ENCODE results near the gene REEP3. TPM values are rescaled to one million over a fixed set of nuclear protein-coding genes. Genes with fewer than 3 reads are reported as not detected.

REEP3 gene
- total RNA-seq, 2 experiments from 2014 or later: 13.6 to 15.1 TPM

GRCh38 chr10:63670291-63670898 is 149.2 kb downstream of the REEP3 start:
- DNase-seq: no peak

GRCh38 chr10:63671317-63671937 is 150.2 kb downstream of the REEP3 start:
- Mint-ChIP-seq H3K4me1 (ENCODE audit: low read depth) (no peaks in the 10 kb centered on the region), H3K27me3 (no peaks in the 10 kb centered on the region), H3K36me3 (ENCODE audit: low read depth) (no peaks in the 10 kb centered on the region), H3K9me3 (no peaks in the 10 kb centered on the region), H3K4me3 (no peak overlapping the region), H3K27ac (no peak overlapping the region)
- no peak for DNase-seq
- ChIA-PET POLR2A (interaction anchor here (0.8 to 0.9 kb wide), 2 partner anchors 11 to 12 kb away, joined by 3 read pairs; no protein-coding TSS in a partner anchor), CTCF (interaction anchor here (0.7 to 1.2 kb wide), 5 partner anchors 12 to 470 kb away, joined by 3 read pairs; no protein-coding TSS in a partner anchor)
- ATAC-seq: no peak
- no peak for TF ChIP-seq CTCF (IDR thresholded peaks at IDR 0.05)
- intact Hi-C loops (cut with micrococcal nuclease): no loop called here

More at GRCh38 chr10:63670291-63670898, 149.2 kb downstream of the REEP3 start:
- H3K36me3 Mint-ChIP-seq (ENCODE audit: low read depth): no peaks in the 10 kb centered on the region
- no peaks in the 10 kb centered on the region for H3K27me3 Mint-ChIP-seq
- H3K9me3 Mint-ChIP-seq: no peaks in the 10 kb centered on the region
- intact Hi-C loops (cut with micrococcal nuclease): no loop called here
- CTCF ChIA-PET: interaction anchor here (1.2 kb wide), 1 partner anchor 97 kb away, joined by 3 read pairs; no protein-coding TSS in a partner anchor
- TF ChIP-seq CTCF (IDR thresholded peaks at IDR 0.05): no peak
- no peak for ATAC-seq
- no peaks in the 10 kb centered on the region for H3K4me1 Mint-ChIP-seq (ENCODE audit: low read depth)
- no peak overlapping the region for H3K4me3 Mint-ChIP-seq
- POLR2A ChIA-PET: no interaction called here
- H3K27ac Mint-ChIP-seq: no peak overlapping the region

GRCh38 chr10:63672491-63672890 is 151.3 kb downstream of the REEP3 start:
- no peaks in the 10 kb centered on the region for H3K9me3 Mint-ChIP-seq
- no peaks in the 10 kb centered on the region for H3K27me3 Mint-ChIP-seq
- H3K27ac Mint-ChIP-seq: no peak overlapping the region
- no peak for TF ChIP-seq CTCF (IDR thresholded peaks at IDR 0.05)
- POLR2A ChIA-PET: interaction anchor here (0.7 to 1.3 kb wide), 2 partner anchors 42 to 520 kb away, joined by 3 to 4 read pairs; no protein-coding TSS in a partner anchor
- DNase-seq (no peak), ATAC-seq (no peak)
- intact Hi-C loops (cut with micrococcal nuclease): no loop called here
- H3K4me1 Mint-ChIP-seq (ENCODE audit: low read depth): no peaks in the 10 kb centered on the region
- H3K4me3 Mint-ChIP-seq: no peak overlapping the region
- no peaks in the 10 kb centered on the region for H3K36me3 Mint-ChIP-seq (ENCODE audit: low read depth)
- CTCF ChIA-PET: no interaction called here

- ATAC-seq (no peak), DNase-seq (no peak)
- no peaks in the 10 kb centered on the region for H3K36me3 Mint-ChIP-seq (ENCODE audit: low read depth)
- ChIA-PET CTCF (no interaction called here), POLR2A (interaction anchor here (1.3 kb wide), 1 partner anchor 42 kb away, joined by 4 read pairs; no protein-coding TSS in a partner anchor)
- intact Hi-C loops (cut with micrococcal nuclease): no loop called here
- H3K9me3 Mint-ChIP-seq: no peaks in the 10 kb centered on the region
- no peak for TF ChIP-seq CTCF (IDR thresholded peaks at IDR 0.05)
- no peak overlapping the region for H3K27ac Mint-ChIP-seq
- H3K4me1 Mint-ChIP-seq (ENCODE audit: low read depth): no peaks in the 10 kb centered on the region
- H3K4me3 Mint-ChIP-seq: no peak overlapping the region
- no peaks in the 10 kb centered on the region for H3K27me3 Mint-ChIP-seq
These were observed 152.0 kb downstream of the REEP3 start for GRCh38 chr10:63673246-63673645.

GRCh38 chr10:63673846-63674245 is 152.6 kb downstream of the REEP3 start:
- H3K9me3 Mint-ChIP-seq: no peaks in the 10 kb centered on the region
- ChIA-PET CTCF (interaction anchor here (1.5 to 1.8 kb wide), 3 partner anchors 13 to 46 kb away, joined by 4 to 7 read pairs (median 5); no protein-coding TSS in a partner anchor), POLR2A (no interaction called here)
- DNase-seq (no peak), ATAC-seq (no peak)
- no peak overlapping the region for H3K27ac Mint-ChIP-seq
- intact Hi-C loops (cut with micrococcal nuclease): no loop called here
- no peak for TF ChIP-seq CTCF (IDR thresholded peaks at IDR 0.05)
- no peak overlapping the region for H3K4me3 Mint-ChIP-seq
- no peaks in the 10 kb centered on the region for H3K4me1 Mint-ChIP-seq (ENCODE audit: low read depth)
- no peaks in the 10 kb centered on the region for H3K27me3 Mint-ChIP-seq
- H3K36me3 Mint-ChIP-seq (ENCODE audit: low read depth): no peaks in the 10 kb centered on the region

Measured in activated CD8-positive, alpha-beta T cell treated with anti-CD3 and anti-CD28 coated beads for 36 hours (primary cell).